Rectal smooth muscle tissue (tissue), 1 donor: ENCODE measurements around the gene PNLIPRP2.

Source experiments
- H3K27ac ChIP-seq: one replicate; pipeline ENCODE4 v1.7.0; 2013; ENCODE audit warnings: low read depth, low read length, inconsistent platforms
- H3K27me3 ChIP-seq: one replicate; pipeline ENCODE4 v1.7.0; 2013; ENCODE audit warnings: low read length; ENCODE audit not compliant: control insufficient read depth, insufficient read depth
- H3K36me3 ChIP-seq: one replicate; pipeline ENCODE4 v1.7.0; 2013; ENCODE audit warnings: low read length; ENCODE audit not compliant: control insufficient read depth, insufficient read depth
- H3K4me1 ChIP-seq: one replicate; pipeline ENCODE4 v1.7.0; 2013; ENCODE audit warnings: low read length; ENCODE audit not compliant: control insufficient read depth, insufficient read depth
- H3K4me3 ChIP-seq: one replicate; pipeline ENCODE4 v1.7.0; 2013; ENCODE audit warnings: low read length
- H3K9ac ChIP-seq: one replicate; pipeline ENCODE4 v1.7.0; 2013; ENCODE audit warnings: low read length

Gene PNLIPRP2

DNA sequence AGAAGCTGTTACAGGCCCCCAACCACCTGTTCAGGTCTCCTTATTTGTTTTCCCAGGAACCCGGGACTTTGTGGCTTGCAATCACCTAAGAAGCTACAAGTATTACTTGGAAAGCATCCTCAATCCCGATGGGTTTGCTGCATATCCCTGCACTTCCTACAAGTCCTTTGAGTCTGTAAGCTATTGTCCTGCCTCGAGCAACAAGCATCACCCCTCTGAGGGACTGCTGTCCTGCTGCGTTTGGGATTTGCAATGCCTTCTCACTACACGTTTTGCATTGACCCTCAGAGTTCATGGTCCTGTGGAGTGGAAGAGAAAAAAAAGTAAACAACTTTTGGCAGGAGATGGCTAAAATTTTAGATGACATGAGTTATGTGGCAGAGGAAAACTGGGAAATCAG lies 20.8 kb upstream of the PNLIPRP2 start:
- Histone ChIP-seq H3K4me1 (no peaks in the 10 kb centered on the region), H3K9ac (no peak overlapping the region), H3K36me3 (no peaks in the 10 kb centered on the region), H3K27ac (no peak overlapping the region), H3K27me3 (no peaks in the 10 kb centered on the region), H3K4me3 (no peak overlapping the region)

- H3K4me3 ChIP-seq, result no peak overlapping the region
- H3K27me3 ChIP-seq, result no peaks in the 10 kb centered on the region
These were observed 17.9 kb upstream of the PNLIPRP2 start for GRCh38 chr10:116602648-116603400.

GRCh38 chr10:116606061-116606483 lies 14.7 kb upstream of the PNLIPRP2 start:
- Histone ChIP-seq H3K4me1 (no peaks in the 10 kb centered on the region), H3K36me3 (no peaks in the 10 kb centered on the region), H3K9ac (no peak overlapping the region), H3K27ac (no peak overlapping the region), H3K27me3 (no peaks in the 10 kb centered on the region), H3K4me3 (no peak overlapping the region)

More at GRCh38 chr10:116602648-116603400, 17.9 kb upstream of the PNLIPRP2 start:
- Histone ChIP-seq H3K27ac (no peak overlapping the region), H3K9ac (no peak overlapping the region), H3K4me1 (no peaks in the 10 kb centered on the region), H3K36me3 (no peaks in the 10 kb centered on the region)

- Histone ChIP-seq H3K36me3 (no peaks in the 10 kb centered on the region), H3K9ac (no peak overlapping the region), H3K27me3 (no peaks in the 10 kb centered on the region), H3K4me3 (no peak overlapping the region), H3K27ac (no peak overlapping the region), H3K4me1 (no peaks in the 10 kb centered on the region)
These were observed 13.4 kb upstream of the PNLIPRP2 start for GRCh38 chr10:116607336-116607735.

DNA sequence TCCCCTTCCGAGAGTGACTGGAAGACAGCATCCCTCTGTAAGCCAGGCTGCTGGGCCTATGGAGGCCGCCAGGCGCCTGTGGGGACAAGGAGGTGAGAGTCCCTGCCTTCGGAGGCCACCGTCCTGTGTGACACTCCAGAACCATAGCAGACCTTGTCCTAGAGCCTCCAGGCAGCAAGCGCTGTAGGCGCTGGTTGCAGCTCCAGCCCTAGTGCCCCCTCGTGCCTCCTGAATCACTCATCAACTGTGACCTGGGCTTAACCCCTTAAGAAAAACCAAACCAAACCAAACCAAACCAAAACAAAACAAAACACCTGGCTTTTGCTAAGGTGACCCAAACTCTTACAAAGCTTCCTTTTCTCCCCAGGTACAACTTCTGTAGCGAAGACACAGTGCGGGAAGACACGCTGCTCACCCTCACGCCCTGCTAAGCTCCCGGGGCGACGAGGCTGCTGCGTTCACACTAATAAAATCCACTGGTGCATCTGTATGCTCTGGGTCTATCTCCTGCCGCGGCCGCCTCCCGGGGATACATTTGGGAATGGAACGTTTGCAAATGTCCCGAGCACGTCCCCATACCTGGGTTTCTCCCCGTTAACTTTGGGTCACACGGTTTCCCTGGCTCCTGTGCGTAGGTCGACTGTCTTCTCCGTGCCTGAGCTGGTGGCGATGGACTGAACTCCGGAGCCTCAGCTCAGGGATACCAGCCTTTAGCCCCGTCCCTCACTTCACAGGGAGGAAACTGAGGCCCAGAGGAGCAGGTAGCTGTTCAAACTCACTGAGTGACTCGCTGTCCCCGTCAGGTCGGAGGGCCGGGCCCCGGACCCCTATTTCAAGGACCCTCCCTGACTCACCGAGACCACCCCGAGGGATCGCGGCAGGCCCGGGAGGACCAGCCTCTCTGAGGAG lies 11.8 kb upstream of the PNLIPRP2 start:
- Histone ChIP-seq H3K27me3 (no peaks in the 10 kb centered on the region), H3K27ac (no peak overlapping the region), H3K9ac (no peak overlapping the region), H3K36me3 (no peaks in the 10 kb centered on the region), H3K4me3 (peak overlapping the region; percentile 49), H3K4me1 (no peaks in the 10 kb centered on the region)

GRCh38 chr10:116610443-116611152 lies 10.2 kb upstream of the PNLIPRP2 start:
- H3K36me3 ChIP-seq, result no peaks in the 10 kb centered on the region
- no peaks in the 10 kb centered on the region for H3K4me1 ChIP-seq
- no peak overlapping the region for H3K9ac ChIP-seq
- H3K4me3 ChIP-seq, result no peak overlapping the region
- H3K27ac ChIP-seq, result no peak overlapping the region
- no peaks in the 10 kb centered on the region for H3K27me3 ChIP-seq

DNA sequence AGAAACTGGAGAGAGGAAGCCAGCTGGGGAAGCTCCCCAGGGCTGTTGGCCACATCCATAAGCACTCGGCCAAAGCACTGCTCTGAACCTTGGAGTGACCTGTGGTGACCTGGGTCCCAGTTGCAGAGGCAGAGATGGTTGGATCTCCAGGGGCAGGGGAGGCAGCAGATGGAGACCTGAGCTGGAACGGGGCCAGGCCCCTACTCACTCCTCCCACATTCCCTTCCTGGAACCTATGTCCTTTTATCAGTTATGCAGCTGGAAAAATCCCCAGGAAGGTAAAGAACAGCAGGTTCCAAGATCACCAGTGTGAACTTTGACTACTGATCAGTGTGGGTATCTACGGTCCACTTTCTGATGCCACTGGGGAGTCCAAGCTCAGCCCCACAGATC lies 9.6 kb upstream of the PNLIPRP2 start:
- Histone ChIP-seq H3K9ac (no peak overlapping the region), H3K27ac (no peak overlapping the region), H3K27me3 (no peaks in the 10 kb centered on the region), H3K4me3 (no peak overlapping the region), H3K4me1 (no peaks in the 10 kb centered on the region), H3K36me3 (no peaks in the 10 kb centered on the region)

GRCh38 chr10:116612107-116612769 lies 8.5 kb upstream of the PNLIPRP2 start:
- Histone ChIP-seq H3K27me3 (no peaks in the 10 kb centered on the region), H3K36me3 (no peaks in the 10 kb centered on the region), H3K9ac (no peak overlapping the region), H3K27ac (no peak overlapping the region), H3K4me1 (no peaks in the 10 kb centered on the region), H3K4me3 (no peak overlapping the region)

DNA sequence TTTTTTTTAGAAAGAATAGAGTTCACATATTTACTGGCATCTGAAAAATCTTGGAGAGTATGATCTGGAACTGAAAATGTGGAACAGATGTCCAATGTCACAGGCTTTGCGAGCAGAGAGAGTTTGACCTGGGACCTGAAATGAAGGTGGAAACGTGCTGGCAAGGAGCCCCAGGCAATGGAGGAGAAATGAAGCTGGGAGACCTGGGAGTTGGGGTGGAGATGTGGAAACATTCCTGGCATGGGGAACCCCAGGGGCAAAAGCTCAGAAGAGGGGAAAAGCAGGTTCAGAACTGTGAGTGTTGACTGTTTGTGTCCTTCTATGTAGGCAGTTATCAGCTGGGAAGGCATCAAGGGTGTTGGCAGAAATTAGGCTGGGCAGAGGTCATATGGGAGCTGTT lies 7.3 kb upstream of the PNLIPRP2 start:
- no peaks in the 10 kb centered on the region for H3K36me3 ChIP-seq
- H3K9ac ChIP-seq, result no peak overlapping the region
- no peaks in the 10 kb centered on the region for H3K4me1 ChIP-seq
- no peak overlapping the region for H3K27ac ChIP-seq
- no peaks in the 10 kb centered on the region for H3K27me3 ChIP-seq
- H3K4me3 ChIP-seq, result no peak overlapping the region

DNA sequence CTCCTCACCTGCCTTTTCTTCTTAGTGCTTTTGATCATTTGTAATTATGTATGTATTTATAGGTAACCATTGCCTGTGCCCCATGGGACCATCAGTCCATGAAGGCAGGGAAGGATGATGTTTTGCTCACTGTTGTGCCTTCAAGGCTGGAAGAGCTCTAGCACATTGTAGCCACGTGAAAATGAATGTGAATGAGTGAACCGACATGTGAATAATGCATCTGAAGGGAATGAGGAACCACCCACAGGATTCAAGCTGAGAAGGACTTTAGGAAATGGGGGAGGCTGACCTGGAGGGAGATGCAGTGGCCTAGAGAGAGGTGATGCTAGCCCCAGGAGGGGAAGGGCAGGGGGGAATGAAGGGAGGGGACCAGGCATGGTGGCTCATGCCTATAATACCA lies 6.0 kb upstream of the PNLIPRP2 start:
- Histone ChIP-seq H3K4me1 (no peaks in the 10 kb centered on the region), H3K36me3 (no peaks in the 10 kb centered on the region)

DNA sequence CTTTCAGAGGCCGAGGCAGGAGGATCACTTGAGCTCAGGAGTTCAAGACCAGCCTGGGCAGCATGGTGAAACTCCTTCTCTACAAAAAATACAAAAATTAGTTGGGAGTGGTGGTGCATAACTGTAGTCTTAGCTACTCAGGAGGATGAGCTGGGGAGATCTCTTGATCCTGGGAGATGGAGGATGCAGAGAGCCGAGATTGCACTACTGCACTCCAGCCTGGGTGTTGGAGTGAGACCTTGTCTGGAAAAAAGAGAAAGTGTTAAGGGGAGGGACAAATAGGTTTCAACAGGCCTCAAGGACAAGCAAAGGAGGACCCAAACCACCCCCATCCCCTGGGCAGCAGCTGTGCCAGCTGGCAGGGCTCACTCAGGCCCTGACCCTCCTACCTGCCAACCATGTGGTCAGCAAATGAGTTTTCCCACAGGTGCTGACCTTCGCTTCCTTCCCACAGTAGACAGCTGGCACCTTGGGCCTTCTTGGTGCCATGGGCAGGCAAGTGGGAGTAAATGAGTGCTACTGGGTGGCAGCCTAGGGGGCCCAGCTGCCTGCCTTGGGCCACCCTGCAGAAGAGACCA lies 5.5 kb upstream of the PNLIPRP2 start:
- Histone ChIP-seq H3K4me3 (no peak overlapping the region), H3K27ac (no peak overlapping the region)

More for the DNA sequence above, 6.0 kb upstream of the PNLIPRP2 start:
- no peak overlapping the region for H3K27ac ChIP-seq
- H3K9ac ChIP-seq, result no peak overlapping the region
- H3K4me3 ChIP-seq, result no peak overlapping the region
- no peaks in the 10 kb centered on the region for H3K27me3 ChIP-seq

More for the DNA sequence above, 5.5 kb upstream of the PNLIPRP2 start:
- H3K9ac ChIP-seq, result no peak overlapping the region
- H3K36me3 ChIP-seq, result no peaks in the 10 kb centered on the region
- no peaks in the 10 kb centered on the region for H3K4me1 ChIP-seq
- no peaks in the 10 kb centered on the region for H3K27me3 ChIP-seq
